H1 (cell line): ENCODE data around the gene STARD9. TPM values are rescaled to one million over a fixed set of nuclear protein-coding genes. Genes with fewer than 3 reads are reported as not detected.

Experiments used
- CTCF ChIA-PET: fragments of 300-600 bp; sonication (Branson Sonifier 250); formaldehyde crosslinking; loops from one replicate; lab custom pipeline; 2021; ENCODE audit not compliant: partially characterized antibody; lab: Charles Lee
- POLR2A ChIA-PET: fragments of 300-600 bp; sonication (Branson Sonifier 250); formaldehyde crosslinking; loops from one replicate; lab custom pipeline; 2021; ENCODE audit warnings: inconsistent platforms; ENCODE audit not compliant: partially characterized antibody; lab: Charles Lee
- DNase-seq, 2 experiments: peaks; one replicate each; pipeline versions ENCODE4 v3.0.0 to v3.0.0-alpha.2; 2010 to 2022; ENCODE audit warnings: low spot score in 2 of 2, low read depth in 1 of 2, mixed read lengths in 1 of 2
- FAIRE-seq: peaks from 2 replicates; lab custom pipeline; 2011; peaks lifted over from hg19 to GRCh38; lab: Jason Lieb, UNC
- H2AFZ ChIP-seq: 2 replicates; pipeline ENCODE4 v1.8.1; 2012; ENCODE audit warnings: low read length, inconsistent platforms
- H2AK5ac ChIP-seq: 2 replicates; pipeline ENCODE4 v1.6.1; 2013; ENCODE audit warnings: low read depth, low read length
- H2BK120ac ChIP-seq: replicated peaks from 2 replicates; pipeline ENCODE3; 2013; ENCODE audit warnings: low read depth, low read length, inconsistent platforms
- H2BK12ac ChIP-seq: 2 replicates; pipeline ENCODE4 v1.6.1; 2013; ENCODE audit warnings: low read depth, low read length
- H2BK15ac ChIP-seq: 2 replicates; pipeline ENCODE4 v1.6.1; 2013; ENCODE audit warnings: low read length
- H2BK20ac ChIP-seq: 2 replicates; pipeline ENCODE4 v1.6.1; 2013; ENCODE audit warnings: low read length
- H2BK5ac ChIP-seq: 2 replicates; pipeline ENCODE4 v1.6.1; 2013; ENCODE audit warnings: low read depth, low read length
- H3K14ac ChIP-seq: 2 replicates; pipeline ENCODE4 v1.6.1; 2013; ENCODE audit warnings: inconsistent platforms; ENCODE audit not compliant: insufficient read length
- H3K18ac ChIP-seq: 2 replicates; pipeline ENCODE4 v1.6.1; 2013; ENCODE audit warnings: low read length; ENCODE audit errors: extremely low read depth
- H3K23ac ChIP-seq: 2 replicates; pipeline ENCODE4 v1.6.1; 2013; ENCODE audit warnings: inconsistent platforms; ENCODE audit not compliant: insufficient read length
- H3K23me2 ChIP-seq: 2 replicates; pipeline ENCODE4 v1.6.1; 2013; ENCODE audit warnings: low read depth, low read length
- H3K27ac ChIP-seq: 2 replicates; pipeline ENCODE4 v1.6.1; 2011; ENCODE audit warnings: low read depth, low read length, inconsistent platforms
- H3K27me3 ChIP-seq, 4 experiments: replicated peaks in 1 of 4; 1 replicate in 1 of 4; 2 replicates in 3 of 4; pipeline versions ENCODE4 v1.6.1 to v1.8.1; 2011 to 2013; ENCODE audit warnings: low read length in 3 of 4, mild to moderate bottlenecking in 3 of 4, inconsistent platforms in 2 of 4, mixed read lengths in 2 of 4, moderate library complexity in 1 of 4; ENCODE audit not compliant: control insufficient read depth in 3 of 4, insufficient read depth in 3 of 4; ENCODE audit errors: extremely low read depth in 1 of 4
- H3K36me3 ChIP-seq, 4 experiments: 2 replicates each; pipeline versions ENCODE4 v1.6.1 to v1.8.1; 2011 to 2013; ENCODE audit warnings: mild to moderate bottlenecking in 4 of 4, low read length in 3 of 4, moderate library complexity in 2 of 4, control low read depth in 1 of 4, inconsistent platforms in 1 of 4; ENCODE audit not compliant: insufficient read depth in 4 of 4, control insufficient read depth in 2 of 4
- H3K4ac ChIP-seq: replicated peaks from 2 replicates; pipeline ENCODE3; 2013; ENCODE audit warnings: low read length, low read depth, mixed read lengths, inconsistent platforms; ENCODE audit not compliant: insufficient read length
- H3K4me1 ChIP-seq, 4 experiments: replicated peaks in 1 of 4; 1 replicate in 1 of 4; 2 replicates in 3 of 4; pipeline versions ENCODE4 v1.6.1 to v1.8.1; 2011 to 2013; ENCODE audit warnings: low read length in 3 of 4, inconsistent platforms in 2 of 4, mixed read lengths in 1 of 4; ENCODE audit not compliant: insufficient read depth in 4 of 4, control insufficient read depth in 3 of 4
- H3K4me2 ChIP-seq, 2 experiments: 2 replicates each; pipeline versions ENCODE4 v1.6.1 to v1.8.1; 2011 to 2013; ENCODE audit warnings: low read depth in 2 of 2, low read length in 2 of 2, control low read depth in 1 of 2, inconsistent platforms in 1 of 2, mild to moderate bottlenecking in 1 of 2; ENCODE audit not compliant: insufficient read depth in 1 of 2
- H3K4me3 ChIP-seq, 4 experiments: fragments of 200-600, 300-600 bp in 1 of 4; sonication (generic), shearing (Covaris generic), sonication (Bioruptor Twin) in 1 of 4; 2 replicates each; pipeline versions ENCODE4 v1.5.1 to v1.8.1; 2011 to 2016; ENCODE audit warnings: low read length in 4 of 4, low read depth in 3 of 4, control low read depth in 2 of 4, inconsistent platforms in 2 of 4, mild to moderate bottlenecking in 2 of 4, mixed read lengths in 1 of 4, moderate library complexity in 1 of 4; ENCODE audit not compliant: insufficient read depth in 2 of 4; ENCODE audit errors: extremely low read depth in 1 of 4
- H3K56ac ChIP-seq: replicated peaks from 2 replicates; pipeline ENCODE3; 2013; ENCODE audit warnings: low read depth, mild to moderate bottlenecking, mixed read lengths, low read length, inconsistent platforms; ENCODE audit not compliant: insufficient read length
- H3K79me1 ChIP-seq: 2 replicates; pipeline ENCODE4 v1.6.1; 2013; ENCODE audit warnings: low read depth, low read length, control low read depth
- H3K79me2 ChIP-seq, 2 experiments: 2 replicates each; pipeline versions ENCODE4 v1.6.1 to v1.8.1; 2012 to 2013; ENCODE audit warnings: low read length in 2 of 2, mild to moderate bottlenecking in 2 of 2, inconsistent platforms in 1 of 2; ENCODE audit not compliant: insufficient read depth in 2 of 2, control insufficient read depth in 1 of 2
- H3K9ac ChIP-seq, 4 experiments: replicated peaks in 1 of 4; 1 replicate in 1 of 4; 2 replicates in 3 of 4; pipeline versions ENCODE4 v1.6.1 to v1.8.1; 2011 to 2013; ENCODE audit warnings: low read depth in 3 of 4, low read length in 3 of 4, control low read depth in 2 of 4, mild to moderate bottlenecking in 2 of 4, moderate library complexity in 2 of 4, inconsistent platforms in 1 of 4; ENCODE audit errors: extremely low read depth in 1 of 4
- H3K9me3 ChIP-seq, 2 experiments: 2 replicates each; pipeline versions ENCODE4 v1.6.1 to v1.8.1; 2012 to 2013; ENCODE audit warnings: mild to moderate bottlenecking in 2 of 2, moderate library complexity in 2 of 2, control low read depth in 1 of 2, inconsistent platforms in 1 of 2, low read depth in 1 of 2, low read length in 1 of 2, mixed read lengths in 1 of 2; ENCODE audit not compliant: insufficient read depth in 2 of 2
- H4K20me1 ChIP-seq, 2 experiments: replicated peaks in 1 of 2; 2 replicates each; pipeline versions ENCODE3 to v1.8.1; 2011 to 2013; ENCODE audit warnings: inconsistent platforms in 2 of 2, low read length in 2 of 2, mild to moderate bottlenecking in 1 of 2; ENCODE audit not compliant: insufficient read depth in 2 of 2, control insufficient read depth in 1 of 2
- H4K5ac ChIP-seq: 2 replicates; pipeline ENCODE4 v1.6.1; 2013; ENCODE audit warnings: low read length, low read depth, mixed read lengths, inconsistent platforms; ENCODE audit not compliant: insufficient read length
- H4K8ac ChIP-seq: 2 replicates; pipeline ENCODE4 v1.8.0; 2013; ENCODE audit warnings: mild to moderate bottlenecking, moderate library complexity, low read length, inconsistent platforms; ENCODE audit not compliant: insufficient read depth; ENCODE audit errors: extremely low read depth
- H4K91ac ChIP-seq: replicated peaks from 2 replicates; pipeline ENCODE3; 2013; ENCODE audit warnings: low read length, mixed read lengths, inconsistent platforms; ENCODE audit not compliant: insufficient read length
- ZNF274 ChIP-seq: IDR thresholded peaks from 2 replicates; pipeline ENCODE4 v1.7.0; 2012; ENCODE audit warnings: low read length, borderline replicate concordance; ENCODE audit errors: extremely low read depth
- WGBS, 2 experiments: shearing (Covaris generic) in 1 of 2; methylation state at CpG; one replicate each; pipeline versions ENCODE4 v1.1.6 to v1.1.7; 2013 to 2015; ENCODE audit warnings: low lambda C conversion rate in 2 of 2, mixed read lengths in 2 of 2, inconsistent platforms in 1 of 2, low coverage in 1 of 2, missing lambda C conversion rate in 1 of 2; ENCODE audit not compliant: insufficient replicate concordance in 2 of 2, insufficient coverage in 1 of 2, insufficient read length in 1 of 2; ENCODE audit errors: extremely low coverage in 1 of 2, missing lambda C conversion rate in 1 of 2; 5-methylcytosine and 5-hydroxymethylcytosine counted together
- polyA plus RNA-seq, 7 experiments: library from polyadenylated mRNA; depleted of rRNA in 3 of 7; stranded (reverse) in 5 of 7; unstranded in 2 of 7; fragments of >200 nt in 5 of 7; fragments of 200-250 nt in 2 of 7; gene quantifications; 1 replicate in 5 of 7; 2 replicates in 1 of 7; 4 replicates in 1 of 7; pipeline versions ENCODE4 v1.2.1 to v1.2.3, GENCODE V29; 2011 to 2013; ENCODE audit warnings: missing spikeins in 2 of 7, mixed read lengths in 2 of 7
- total RNA-seq: library from RNA; stranded (reverse); fragmentation: NEBNext Ultra II Directional; extraction: Animal tissue kit (Norgen Biotek cat#: 25700); gene quantifications from 2 replicates; pipeline ENCODE4 v1.2.1, GENCODE V29; 2021

Gene STARD9
- total and polyA plus RNA-seq, 2 of the 8 experiments (the other 6 are each of a cell fraction or from before 2014, with no cell fraction given), result 2.8 to 7.0 TPM

DNA sequence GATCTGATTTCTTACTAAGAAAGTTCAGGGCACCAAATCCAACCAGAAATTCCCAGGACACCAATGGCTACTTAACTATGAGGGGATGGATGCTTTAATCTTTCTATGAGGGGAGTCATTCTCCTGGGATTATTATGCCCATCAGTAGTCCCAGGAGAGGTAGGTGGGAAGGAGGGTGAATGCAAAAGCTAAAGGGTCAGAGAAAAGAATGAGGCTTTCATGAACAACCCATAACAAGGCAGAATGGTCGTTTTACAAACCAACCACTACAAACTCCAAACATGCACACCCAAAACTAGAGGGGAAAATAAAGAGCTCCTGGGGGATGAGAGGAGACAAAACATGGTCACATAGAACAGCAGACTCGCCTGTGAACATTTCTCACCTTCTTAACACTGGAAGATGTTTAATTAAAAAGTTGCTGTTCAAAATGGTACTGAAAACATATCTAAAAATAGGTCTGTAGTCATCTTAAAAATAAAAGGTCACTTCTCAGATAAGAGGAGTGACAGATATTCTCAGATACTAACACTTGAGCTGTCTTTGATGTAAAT is 3.7 kb downstream of the STARD9 start:
- H2BK12ac ChIP-seq, result no peak overlapping the region
- no peak overlapping the region for H2AK5ac ChIP-seq
- H2BK20ac ChIP-seq, result no peak overlapping the region
- H3K9ac ChIP-seq, result no peak overlapping the region
- WGBS, 2 experiments, result 83% methylated on average over 2 of the region's 2 CpGs; no CpG with 5 or more reads in 1 of the 2 experiments
- no peak overlapping the region for H3K18ac ChIP-seq
- H3K27me3 ChIP-seq, result peaks cover 1 to 11% (median 10%) of the 10 kb centered on the region in 4 experiments
- peaks cover 4 to 13% (median 10%) of the 10 kb centered on the region in 4 experiments; a peak in 5 of 7 replicates for H3K4me1 ChIP-seq
- no peak overlapping the region for H3K14ac ChIP-seq
- no peak overlapping the region for H2BK120ac ChIP-seq
- no peak overlapping the region for H2BK5ac ChIP-seq
- H3K56ac ChIP-seq, result no peak overlapping the region
- no peaks in the 10 kb centered on the region for H3K9me3 ChIP-seq
- no peak for FAIRE-seq
- ChIA-PET POLR2A (no interaction called here), CTCF (interaction anchor here (1.6 to 2.1 kb wide), 2 partner anchors 10 to 12 kb away, joined by 4 to 14 read pairs; no protein-coding TSS in a partner anchor)
- H3K4ac ChIP-seq, result no peak overlapping the region
- peaks cover 14% of the 10 kb centered on the region; the same call in 1 of the 2 replicates for H3K23me2 ChIP-seq
- 0 out of 2 replicates have a peak, but pooled peaks cover 4% of the 10 kb centered on the region for H3K79me1 ChIP-seq
- no peak overlapping the region for H2BK15ac ChIP-seq
- no peak for DNase-seq
- H3K36me3 ChIP-seq, result no peaks in the 10 kb centered on the region
- H2AFZ ChIP-seq, result no peak overlapping the region
- no peaks in the 10 kb centered on the region; a peak in 1 of 4 replicates for H3K79me2 ChIP-seq
- no peak overlapping the region for H4K5ac ChIP-seq
- no peak overlapping the region for H3K27ac ChIP-seq
- no peak overlapping the region for H3K23ac ChIP-seq
- no peak overlapping the region for H3K4me3 ChIP-seq
- no peak overlapping the region for H4K91ac ChIP-seq
- no peaks in the 10 kb centered on the region for H4K20me1 ChIP-seq
- no peak for TF ChIP-seq ZNF274
- no peak overlapping the region for H3K4me2 ChIP-seq
- no peak overlapping the region for H4K8ac ChIP-seq
